Prostate gland (tissue), 2 donors: ENCODE results near the gene HOXD13. TPM values are rescaled to one million over a fixed set of nuclear protein-coding genes. Genes with fewer than 3 reads are reported as not detected.

Experiments
- DNase-seq: peaks from one replicate; pipeline ENCODE4 v3.0.0-alpha.2; 2019; ENCODE audit warnings: low spot score
- H3K27ac ChIP-seq, 2 donors: fragments of 200-600 bp; sonication (generic); 2 replicates each; pipeline ENCODE4 v1.5.1; 2017 to 2019
- H3K27me3 ChIP-seq: fragments of 200-600 bp; sonication (generic); replicated peaks from 2 replicates; pipeline ENCODE4 v1.5.1; 2019; ENCODE audit not compliant: insufficient read depth
- H3K36me3 ChIP-seq, 2 donors: fragments of 200-600 bp; sonication (generic); 1 replicate in 1 of 2; 2 replicates in 1 of 2; pipeline versions ENCODE4 v1.5.1 to v1.8.1; 2017 to 2019
- H3K4me1 ChIP-seq: fragments of 200-600 bp; sonication (generic); replicated peaks from 2 replicates; pipeline ENCODE4 v1.5.1; 2019
- H3K4me3 ChIP-seq, 2 donors: fragments of 200-600 bp; sonication (generic); 2 replicates each; pipeline ENCODE4 v1.5.1; 2017 to 2019
- H3K9me3 ChIP-seq: fragments of 200-600 bp; sonication (generic); 2 replicates; pipeline ENCODE4 v1.5.1; 2017
- CTCF ChIP-seq, 4 experiments: fragments of 200-600 bp in 2 of 4; fragments of 450-650 bp in 2 of 4; sonication (generic) in 2 of 4; IDR thresholded peaks; 1 replicate in 3 of 4; 2 replicates in 1 of 4; pipeline ENCODE4 v1.5.1; 2016 to 2019; ENCODE audit warnings: antibody characterized with exemption in 4 of 4, mild to moderate bottlenecking in 2 of 4, moderate library complexity in 2 of 4
- POLR2A ChIP-seq: fragments of 450-650 bp; IDR thresholded peaks from one replicate; pipeline ENCODE4 v1.6.1; 2016; ENCODE audit warnings: antibody characterized with exemption, mild to moderate bottlenecking
- POLR2AphosphoS5 ChIP-seq: sonication (generic); formaldehyde crosslinking; IDR thresholded peaks from one replicate; pipeline ENCODE4 v1.6.1; 2017; ENCODE audit warnings: antibody characterized with exemption
- WGBS: methylation state at CpG from one replicate; pipeline ENCODE4 v1.1.5; 2018; 5-methylcytosine and 5-hydroxymethylcytosine counted together
- intact Hi-C: fragments of 100-400 bp; cut with DNase I; formaldehyde crosslinking; loops from one replicate; pipeline ENCODE4 v1.14.2; 2022
- total RNA-seq, 2 donors: library from RNA; depleted of rRNA; stranded (reverse); fragments of >200 nt; gene quantifications; one replicate each; pipeline ENCODE4 v1.1.0, GENCODE V29; 2016

HOXD13 gene
- total RNA-seq, 2 donors from 2014 or later: 10.6 to 11.8 TPM

- no peak for DNase-seq
Observed at GRCh38 chr2:176087330-176088047, 5.0 kb upstream of the HOXD13 start.

GRCh38 chr2:176088048-176088936, 4.2 kb upstream of the HOXD13 start:
- Histone ChIP-seq H3K9me3 (no peaks in the 10 kb centered on the region), H3K4me3 (peak overlapping the region; percentile 10 to 21), H3K4me1 (no peaks in the 10 kb centered on the region), H3K36me3 (no peaks in the 10 kb centered on the region), H3K27ac (peak overlapping the region; percentile 67 to 70), H3K27me3 (peaks cover 16% of the 10 kb centered on the region)
- WGBS: 8% methylated on average over 47 of the region's 49 CpGs
- DNase-seq: no peak
- intact Hi-C loops: loop anchor here (5.0 kb wide), 2 partner anchors 721 to 836 kb away; no protein-coding TSS in a partner anchor
- peak; percentile 26 to 70 (median 56) for TF ChIP-seq CTCF (IDR thresholded peaks at IDR 0.05)
- no peak for TF ChIP-seq POLR2A
- peak; percentile 16 for TF ChIP-seq POLR2AphosphoS5

More at GRCh38 chr2:176087330-176088047, 5.0 kb upstream of the HOXD13 start:
- H3K36me3 ChIP-seq: no peaks in the 10 kb centered on the region
- peaks cover 23% of the 10 kb centered on the region for H3K27me3 ChIP-seq
- peak overlapping the region; percentile 10 to 21 for H3K4me3 ChIP-seq
- WGBS: 56% methylated on average over 29 of the region's 29 CpGs
- H3K27ac ChIP-seq: peak overlapping the region; percentile 67 to 70
- intact Hi-C loops: loop anchor here (2.0 to 5.0 kb wide), 3 partner anchors 397 to 835 kb away; no protein-coding TSS in a partner anchor
- TF ChIP-seq POLR2A (no peak), POLR2AphosphoS5 (no peak), CTCF (IDR thresholded peaks at IDR 0.05) (no peak)
- no peaks in the 10 kb centered on the region for H3K4me1 ChIP-seq
- no peaks in the 10 kb centered on the region for H3K9me3 ChIP-seq

- WGBS: 38% methylated on average over 6 of the region's 6 CpGs
- Histone ChIP-seq H3K9me3 (no peaks in the 10 kb centered on the region), H3K36me3 (no peaks in the 10 kb centered on the region), H3K4me3 (no peak overlapping the region), H3K27me3 (peaks cover 16% of the 10 kb centered on the region), H3K4me1 (no peaks in the 10 kb centered on the region), H3K27ac (peak overlapping the region; percentile 67 to 70)
- TF ChIP-seq POLR2AphosphoS5 (no peak), POLR2A (no peak), CTCF (IDR thresholded peaks at IDR 0.05) (no peak)
- no peak for DNase-seq
- intact Hi-C loops: loop anchor here (5.0 kb wide), 2 partner anchors 722 to 837 kb away; no protein-coding TSS in a partner anchor
Observed at GRCh38 chr2:176088937-176089842, 3.3 kb upstream of the HOXD13 start.

GRCh38 chr2:176089843-176090395, 2.6 kb upstream of the HOXD13 start:
- no peak for DNase-seq
- Histone ChIP-seq H3K27ac (no peak overlapping the region), H3K36me3 (no peaks in the 10 kb centered on the region), H3K4me3 (no peak overlapping the region), H3K4me1 (no peaks in the 10 kb centered on the region), H3K27me3 (peaks cover 20% of the 10 kb centered on the region), H3K9me3 (no peaks in the 10 kb centered on the region)
- intact Hi-C loops: loop anchor here (5.0 kb wide), 3 partner anchors 723 to 923 kb away; partner anchors contain the start of gene ATF2
- TF ChIP-seq POLR2AphosphoS5: no peak
- TF ChIP-seq POLR2A: no peak
- no peak for TF ChIP-seq CTCF (IDR thresholded peaks at IDR 0.05)
